Left ventricle myocardium inferior (tissue), 1 donor: ENCODE results near the gene MIA. TPM values are rescaled to one million over a fixed set of nuclear protein-coding genes. Genes with fewer than 3 reads are reported as not detected.

Experiments
- DNase-seq: peaks from one replicate; pipeline ENCODE4 v3.0.0-alpha.2; 2020
- H3K27ac ChIP-seq: fragments of 200-600 bp; replicated peaks from 2 replicates; pipeline ENCODE4 v1.8.0; 2021
- H3K27me3 ChIP-seq: fragments of 200-600 bp; 2 replicates; pipeline ENCODE4 v1.8.0; 2021; ENCODE audit warnings: low read depth
- H3K36me3 ChIP-seq: fragments of 200-600 bp; 2 replicates; pipeline ENCODE4 v1.8.0; 2021
- H3K4me1 ChIP-seq: fragments of 200-600 bp; 2 replicates; pipeline ENCODE4 v1.8.0; 2021
- H3K4me3 ChIP-seq: fragments of 200-600 bp; 2 replicates; pipeline ENCODE4 v1.8.0; 2021; ENCODE audit warnings: mild to moderate bottlenecking, moderate library complexity
- H3K9me3 ChIP-seq: fragments of 200-600 bp; replicated peaks from 2 replicates; pipeline ENCODE4 v1.8.0; 2021
- CTCF ChIP-seq: fragments of 200-600 bp; IDR thresholded peaks from 2 replicates; pipeline ENCODE4 v1.8.0; 2021; ENCODE audit warnings: antibody characterized with exemption, mild to moderate bottlenecking, borderline replicate concordance
- intact Hi-C: fragments of 100-400 bp; cut with micrococcal nuclease; formaldehyde crosslinking; loops from one replicate; pipeline ENCODE4 v1.11.0; 2022
- total RNA-seq: library from RNA; stranded (reverse); fragmentation: NEBNext Ultra II Directional; extraction: Animal tissue kit (Norgen Biotek cat#: 25700); gene quantifications from one replicate; pipeline ENCODE4 v1.2.1, GENCODE V29; 2021
- donor health status: DM: no; HTN: yes; CAD: no; lungs with severe emphysema.

MIA gene
- total RNA-seq, 1 donor from 2014 or later = not detected

GRCh38 chr19:40775632-40776022, 306 bp downstream of the MIA start:
- H3K27ac ChIP-seq = no peak overlapping the region
- H3K4me1 ChIP-seq = peaks cover 19% of the 10 kb centered on the region
- TF ChIP-seq CTCF = no peak
- no peaks in the 10 kb centered on the region for H3K36me3 ChIP-seq
- H3K27me3 ChIP-seq = no peaks in the 10 kb centered on the region
- H3K9me3 ChIP-seq = no peaks in the 10 kb centered on the region
- intact Hi-C loops = no loop called here
- H3K4me3 ChIP-seq = no peak overlapping the region
- no peak for DNase-seq

- Histone ChIP-seq H3K9me3 (no peaks in the 10 kb centered on the region), H3K27ac (peak overlapping the region; percentile 95), H3K27me3 (no peaks in the 10 kb centered on the region), H3K4me1 (peaks cover 19% of the 10 kb centered on the region), H3K36me3 (no peaks in the 10 kb centered on the region), H3K4me3 (no peak overlapping the region)
- intact Hi-C loops = no loop called here
- TF ChIP-seq CTCF = no peak
- DNase-seq = no peak
Observed at GRCh38 chr19:40776364-40776763, 1.0 kb downstream of the MIA start.

GRCh38 chr19:40776932-40777644, 1.8 kb downstream of the MIA start:
- peak; percentile 84 for DNase-seq
- peak overlapping the region; percentile 79 for H3K4me3 ChIP-seq
- H3K4me1 ChIP-seq = peaks cover 19% of the 10 kb centered on the region
- no peaks in the 10 kb centered on the region for H3K36me3 ChIP-seq
- no peaks in the 10 kb centered on the region for H3K9me3 ChIP-seq
- peak overlapping the region; percentile 95 for H3K27ac ChIP-seq
- no peaks in the 10 kb centered on the region for H3K27me3 ChIP-seq
- intact Hi-C loops = no loop called here
- peak; percentile 10 for TF ChIP-seq CTCF

GRCh38 chr19:40777645-40777936, 2.3 kb downstream of the MIA start:
- intact Hi-C loops = no loop called here
- peaks cover 19% of the 10 kb centered on the region for H3K4me1 ChIP-seq
- TF ChIP-seq CTCF = no peak
- peak overlapping the region; percentile 95 for H3K27ac ChIP-seq
- no peak for DNase-seq
- H3K4me3 ChIP-seq = peak overlapping the region; percentile 79
- no peaks in the 10 kb centered on the region for H3K36me3 ChIP-seq
- H3K9me3 ChIP-seq = no peaks in the 10 kb centered on the region
- no peaks in the 10 kb centered on the region for H3K27me3 ChIP-seq

GRCh38 chr19:40777937-40778705, 2.8 kb downstream of the MIA start, which contains the start of gene RAB4B:
Gene RAB4B (plus strand): TSS chr19:40778247. CDS start chr19:40778376, 129 bp downstream.
- peak within 1 kb of the TSS; percentile 79 for H3K4me3 ChIP-seq
- H3K36me3 ChIP-seq = no peaks in the 10 kb centered on the region
- peak; percentile 100 for DNase-seq
- no peak for TF ChIP-seq CTCF
- no peaks in the 10 kb centered on the region for H3K27me3 ChIP-seq
- H3K27ac ChIP-seq = peak within 1 kb of the TSS; percentile 95
- peaks cover 19% of the 10 kb centered on the region for H3K4me1 ChIP-seq
- no peaks in the 10 kb centered on the region for H3K9me3 ChIP-seq
- intact Hi-C loops = no loop called here
